H1 (cell line): Measurements from ENCODE around the gene SLC25A21. TPM values are rescaled to one million over a fixed set of nuclear protein-coding genes. Genes with fewer than 3 reads are reported as not detected.
"Not testable (repeated sequence)": the region's sequence is repeated elsewhere in the genome, so short reads cannot be mapped to it uniquely, and the experiment has no call there.

Source experiments
- CTCF ChIA-PET: fragments of 300-600 bp; sonication (Branson Sonifier 250); formaldehyde crosslinking; loops from one replicate; lab custom pipeline; 2021; ENCODE audit not compliant: partially characterized antibody; lab: Charles Lee
- POLR2A ChIA-PET: fragments of 300-600 bp; sonication (Branson Sonifier 250); formaldehyde crosslinking; loops from one replicate; lab custom pipeline; 2021; ENCODE audit warnings: inconsistent platforms; ENCODE audit not compliant: partially characterized antibody; lab: Charles Lee
- DNase-seq, 2 experiments: peaks; one replicate each; pipeline versions ENCODE4 v3.0.0 to v3.0.0-alpha.2; 2010 to 2022; ENCODE audit warnings: low spot score in 2 of 2, low read depth in 1 of 2, mixed read lengths in 1 of 2
- FAIRE-seq: peaks from 2 replicates; lab custom pipeline; 2011; peaks lifted over from hg19 to GRCh38; lab: Jason Lieb, UNC
- H2AFZ ChIP-seq: 2 replicates; pipeline ENCODE4 v1.8.1; 2012; ENCODE audit warnings: low read length, inconsistent platforms
- H2AK5ac ChIP-seq: 2 replicates; pipeline ENCODE4 v1.6.1; 2013; ENCODE audit warnings: low read depth, low read length
- H2BK120ac ChIP-seq: replicated peaks from 2 replicates; pipeline ENCODE3; 2013; ENCODE audit warnings: low read depth, low read length, inconsistent platforms
- H2BK12ac ChIP-seq: 2 replicates; pipeline ENCODE4 v1.6.1; 2013; ENCODE audit warnings: low read depth, low read length
- H2BK15ac ChIP-seq: 2 replicates; pipeline ENCODE4 v1.6.1; 2013; ENCODE audit warnings: low read length
- H2BK20ac ChIP-seq: 2 replicates; pipeline ENCODE4 v1.6.1; 2013; ENCODE audit warnings: low read length
- H2BK5ac ChIP-seq: 2 replicates; pipeline ENCODE4 v1.6.1; 2013; ENCODE audit warnings: low read depth, low read length
- H3K14ac ChIP-seq: 2 replicates; pipeline ENCODE4 v1.6.1; 2013; ENCODE audit warnings: inconsistent platforms; ENCODE audit not compliant: insufficient read length
- H3K18ac ChIP-seq: 2 replicates; pipeline ENCODE4 v1.6.1; 2013; ENCODE audit warnings: low read length; ENCODE audit errors: extremely low read depth
- H3K23ac ChIP-seq: 2 replicates; pipeline ENCODE4 v1.6.1; 2013; ENCODE audit warnings: inconsistent platforms; ENCODE audit not compliant: insufficient read length
- H3K23me2 ChIP-seq: 2 replicates; pipeline ENCODE4 v1.6.1; 2013; ENCODE audit warnings: low read depth, low read length
- H3K27ac ChIP-seq: 2 replicates; pipeline ENCODE4 v1.6.1; 2011; ENCODE audit warnings: low read depth, low read length, inconsistent platforms
- H3K27me3 ChIP-seq, 4 experiments: replicated peaks in 1 of 4; 1 replicate in 1 of 4; 2 replicates in 3 of 4; pipeline versions ENCODE4 v1.6.1 to v1.8.1; 2011 to 2013; ENCODE audit warnings: low read length in 3 of 4, mild to moderate bottlenecking in 3 of 4, inconsistent platforms in 2 of 4, mixed read lengths in 2 of 4, moderate library complexity in 1 of 4; ENCODE audit not compliant: control insufficient read depth in 3 of 4, insufficient read depth in 3 of 4; ENCODE audit errors: extremely low read depth in 1 of 4
- H3K36me3 ChIP-seq, 4 experiments: 2 replicates each; pipeline versions ENCODE4 v1.6.1 to v1.8.1; 2011 to 2013; ENCODE audit warnings: mild to moderate bottlenecking in 4 of 4, low read length in 3 of 4, moderate library complexity in 2 of 4, control low read depth in 1 of 4, inconsistent platforms in 1 of 4; ENCODE audit not compliant: insufficient read depth in 4 of 4, control insufficient read depth in 2 of 4
- H3K4ac ChIP-seq: replicated peaks from 2 replicates; pipeline ENCODE3; 2013; ENCODE audit warnings: low read length, low read depth, mixed read lengths, inconsistent platforms; ENCODE audit not compliant: insufficient read length
- H3K4me1 ChIP-seq, 4 experiments: replicated peaks in 1 of 4; 1 replicate in 1 of 4; 2 replicates in 3 of 4; pipeline versions ENCODE4 v1.6.1 to v1.8.1; 2011 to 2013; ENCODE audit warnings: low read length in 3 of 4, inconsistent platforms in 2 of 4, mixed read lengths in 1 of 4; ENCODE audit not compliant: insufficient read depth in 4 of 4, control insufficient read depth in 3 of 4
- H3K4me2 ChIP-seq, 2 experiments: 2 replicates each; pipeline versions ENCODE4 v1.6.1 to v1.8.1; 2011 to 2013; ENCODE audit warnings: low read depth in 2 of 2, low read length in 2 of 2, control low read depth in 1 of 2, inconsistent platforms in 1 of 2, mild to moderate bottlenecking in 1 of 2; ENCODE audit not compliant: insufficient read depth in 1 of 2
- H3K4me3 ChIP-seq, 4 experiments: fragments of 200-600, 300-600 bp in 1 of 4; sonication (generic), shearing (Covaris generic), sonication (Bioruptor Twin) in 1 of 4; 2 replicates each; pipeline versions ENCODE4 v1.5.1 to v1.8.1; 2011 to 2016; ENCODE audit warnings: low read length in 4 of 4, low read depth in 3 of 4, control low read depth in 2 of 4, inconsistent platforms in 2 of 4, mild to moderate bottlenecking in 2 of 4, mixed read lengths in 1 of 4, moderate library complexity in 1 of 4; ENCODE audit not compliant: insufficient read depth in 2 of 4; ENCODE audit errors: extremely low read depth in 1 of 4
- H3K56ac ChIP-seq: replicated peaks from 2 replicates; pipeline ENCODE3; 2013; ENCODE audit warnings: low read depth, mild to moderate bottlenecking, mixed read lengths, low read length, inconsistent platforms; ENCODE audit not compliant: insufficient read length
- H3K79me1 ChIP-seq: 2 replicates; pipeline ENCODE4 v1.6.1; 2013; ENCODE audit warnings: low read depth, low read length, control low read depth
- H3K79me2 ChIP-seq, 2 experiments: 2 replicates each; pipeline versions ENCODE4 v1.6.1 to v1.8.1; 2012 to 2013; ENCODE audit warnings: low read length in 2 of 2, mild to moderate bottlenecking in 2 of 2, inconsistent platforms in 1 of 2; ENCODE audit not compliant: insufficient read depth in 2 of 2, control insufficient read depth in 1 of 2
- H3K9ac ChIP-seq, 4 experiments: replicated peaks in 1 of 4; 1 replicate in 1 of 4; 2 replicates in 3 of 4; pipeline versions ENCODE4 v1.6.1 to v1.8.1; 2011 to 2013; ENCODE audit warnings: low read depth in 3 of 4, low read length in 3 of 4, control low read depth in 2 of 4, mild to moderate bottlenecking in 2 of 4, moderate library complexity in 2 of 4, inconsistent platforms in 1 of 4; ENCODE audit errors: extremely low read depth in 1 of 4
- H3K9me3 ChIP-seq, 2 experiments: 2 replicates each; pipeline versions ENCODE4 v1.6.1 to v1.8.1; 2012 to 2013; ENCODE audit warnings: mild to moderate bottlenecking in 2 of 2, moderate library complexity in 2 of 2, control low read depth in 1 of 2, inconsistent platforms in 1 of 2, low read depth in 1 of 2, low read length in 1 of 2, mixed read lengths in 1 of 2; ENCODE audit not compliant: insufficient read depth in 2 of 2
- H4K20me1 ChIP-seq, 2 experiments: replicated peaks in 1 of 2; 2 replicates each; pipeline versions ENCODE3 to v1.8.1; 2011 to 2013; ENCODE audit warnings: inconsistent platforms in 2 of 2, low read length in 2 of 2, mild to moderate bottlenecking in 1 of 2; ENCODE audit not compliant: insufficient read depth in 2 of 2, control insufficient read depth in 1 of 2
- H4K5ac ChIP-seq: 2 replicates; pipeline ENCODE4 v1.6.1; 2013; ENCODE audit warnings: low read length, low read depth, mixed read lengths, inconsistent platforms; ENCODE audit not compliant: insufficient read length
- H4K8ac ChIP-seq: 2 replicates; pipeline ENCODE4 v1.8.0; 2013; ENCODE audit warnings: mild to moderate bottlenecking, moderate library complexity, low read length, inconsistent platforms; ENCODE audit not compliant: insufficient read depth; ENCODE audit errors: extremely low read depth
- H4K91ac ChIP-seq: replicated peaks from 2 replicates; pipeline ENCODE3; 2013; ENCODE audit warnings: low read length, mixed read lengths, inconsistent platforms; ENCODE audit not compliant: insufficient read length
- WGBS, 2 experiments: shearing (Covaris generic) in 1 of 2; methylation state at CpG; one replicate each; pipeline versions ENCODE4 v1.1.6 to v1.1.7; 2013 to 2015; ENCODE audit warnings: low lambda C conversion rate in 2 of 2, mixed read lengths in 2 of 2, inconsistent platforms in 1 of 2, low coverage in 1 of 2, missing lambda C conversion rate in 1 of 2; ENCODE audit not compliant: insufficient replicate concordance in 2 of 2, insufficient coverage in 1 of 2, insufficient read length in 1 of 2; ENCODE audit errors: extremely low coverage in 1 of 2, missing lambda C conversion rate in 1 of 2; 5-methylcytosine and 5-hydroxymethylcytosine counted together
- polyA plus RNA-seq, 7 experiments: library from polyadenylated mRNA; depleted of rRNA in 3 of 7; stranded (reverse) in 5 of 7; unstranded in 2 of 7; fragments of >200 nt in 5 of 7; fragments of 200-250 nt in 2 of 7; gene quantifications; 1 replicate in 5 of 7; 2 replicates in 1 of 7; 4 replicates in 1 of 7; pipeline versions ENCODE4 v1.2.1 to v1.2.3, GENCODE V29; 2011 to 2013; ENCODE audit warnings: missing spikeins in 2 of 7, mixed read lengths in 2 of 7
- total RNA-seq: library from RNA; stranded (reverse); fragmentation: NEBNext Ultra II Directional; extraction: Animal tissue kit (Norgen Biotek cat#: 25700); gene quantifications from 2 replicates; pipeline ENCODE4 v1.2.1, GENCODE V29; 2021

SLC25A21 gene
- total and polyA plus RNA-seq, 2 of the 8 experiments (the other 6 are each of a cell fraction or from before 2014, with no cell fraction given) = 6.9 to 15.7 TPM

DNA sequence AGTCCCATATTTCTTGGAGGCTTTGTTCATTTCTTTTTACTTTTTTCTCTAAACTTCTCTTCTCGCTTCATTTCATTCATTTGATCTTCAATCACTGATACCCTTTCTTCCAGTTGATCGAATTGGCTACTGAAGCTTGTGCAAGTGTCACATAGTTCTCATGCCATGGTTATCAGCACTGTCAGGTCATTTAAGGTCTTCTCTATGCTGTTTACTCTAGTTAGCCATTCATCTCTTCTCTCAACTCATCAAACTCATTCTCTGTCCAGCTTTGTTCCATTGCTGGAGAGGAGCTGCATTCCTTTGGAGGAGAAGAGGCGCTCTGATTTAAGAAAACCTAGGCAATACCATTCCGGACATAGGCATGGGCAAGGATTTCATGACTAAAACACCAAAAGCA is 192.0 kb downstream of the SLC25A21 start:
- H3K9ac ChIP-seq, H3K23ac ChIP-seq, H2BK20ac ChIP-seq, H4K20me1 ChIP-seq, H3K36me3 ChIP-seq, H3K14ac ChIP-seq, DNase-seq, H3K4me2 ChIP-seq, H4K5ac ChIP-seq, CTCF ChIA-PET, H2BK120ac ChIP-seq, H3K9me3 ChIP-seq, H3K27me3 ChIP-seq, H3K56ac ChIP-seq, H2AK5ac ChIP-seq, H2BK5ac ChIP-seq, H4K8ac ChIP-seq, H3K18ac ChIP-seq, H3K4me3 ChIP-seq, H3K23me2 ChIP-seq, H3K79me1 ChIP-seq, H3K4me1 ChIP-seq, H3K79me2 ChIP-seq, H3K4ac ChIP-seq, H2BK15ac ChIP-seq, H2AFZ ChIP-seq, H2BK12ac ChIP-seq, POLR2A ChIA-PET, H3K27ac ChIP-seq, H4K91ac ChIP-seq, FAIRE-seq: not testable (repeated sequence)
- WGBS, 2 experiments = 85% methylated on average over 4 of the region's 4 CpGs; no CpG with 5 or more reads in 1 of the 2 experiments
